GM18520 (cell line): Measurements from ENCODE around the gene ZDHHC11B.
A peak's percentile ranks its signal among the peaks of the same experiment; 100 is the strongest.

ENCODE experiments used
- ATAC-seq: cut with Tn5 transposase; IDR thresholded peaks from one replicate; pipeline ENCODE4 v1.9.1; 2021; ENCODE audit not compliant: unreplicated experiment

The ZDHHC11B gene

GRCh38 chr5:675871-676698 is 108.4 kb downstream of the ZDHHC11B start:
- ATAC-seq: no peak

GRCh38 chr5:675111-675870 is 109.2 kb downstream of the ZDHHC11B start:
- ATAC-seq: no peak

- ATAC-seq: no peak
Observed at GRCh38 chr5:674630-675011, 109.9 kb downstream of the ZDHHC11B start.

- ATAC-seq: no peak
Observed at GRCh38 chr5:673831-674629, 110.5 kb downstream of the ZDHHC11B start.

GRCh38 chr5:673161-673830 is 111.2 kb downstream of the ZDHHC11B start:
- no peak for ATAC-seq

GRCh38 chr5:672329-673160 is 112.0 kb downstream of the ZDHHC11B start:
- ATAC-seq: no peak

GRCh38 chr5:671459-672328 is 112.8 kb downstream of the ZDHHC11B start:
- peak; percentile 60 for ATAC-seq

- ATAC-seq: no peak
Observed at GRCh38 chr5:670396-671270, 113.9 kb downstream of the ZDHHC11B start.

GRCh38 chr5:669842-670395 is 114.6 kb downstream of the ZDHHC11B start:
- no peak for ATAC-seq

- ATAC-seq: no peak
Observed at GRCh38 chr5:669111-669841, 115.3 kb downstream of the ZDHHC11B start.

GRCh38 chr5:668283-668995 is 116.1 kb downstream of the ZDHHC11B start:
- no peak for ATAC-seq

GRCh38 chr5:666816-667498 is 117.6 kb downstream of the ZDHHC11B start:
- ATAC-seq: no peak

- no peak for ATAC-seq
Observed at GRCh38 chr5:665956-666711, 118.4 kb downstream of the ZDHHC11B start.

- no peak for ATAC-seq
Observed at GRCh38 chr5:665541-665955, 119.0 kb downstream of the ZDHHC11B start.

- ATAC-seq: no peak
Observed at GRCh38 chr5:664994-665360, 119.6 kb downstream of the ZDHHC11B start.
